ENCODE measurements around the gene MEAF6.

DNA sequence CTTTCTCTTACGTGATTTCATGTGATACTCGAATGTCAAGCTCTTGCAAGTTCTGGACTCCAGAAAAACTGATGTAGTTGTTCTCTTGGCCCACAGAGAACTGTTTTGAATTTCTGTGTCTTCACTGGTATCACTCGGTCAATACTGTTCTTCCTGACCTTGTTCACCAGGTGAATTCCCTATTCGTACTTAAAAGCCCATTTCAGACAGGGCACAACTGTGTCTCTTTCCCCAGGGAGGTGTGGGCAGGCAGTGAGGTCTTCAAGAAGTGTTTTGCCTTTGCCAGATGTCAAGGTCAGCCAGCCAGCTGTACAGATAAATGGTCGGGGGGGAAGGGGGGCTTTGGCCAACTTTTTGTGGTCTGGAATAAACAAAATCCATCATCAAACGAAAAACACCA lies 67.7 kb downstream of the MEAF6 start:
- TF ChIP-seq EZH2 (IDR thresholded peaks at IDR 0.05; ENCODE audit: insufficient read depth, poor library complexity, severe bottlenecking) (no peak), EZH2phosphoT487 (IDR thresholded peaks at IDR 0.05; ENCODE audit: insufficient read depth, low read depth) (no peak)
